ENCODE results near the gene PTPN1. TPM values are rescaled to one million over a fixed set of nuclear protein-coding genes. Genes with fewer than 3 reads are reported as not detected.

PTPN1 gene
- total RNA-seq, 2 experiments from 2014 or later, result 17.1 to 25.1 TPM

GRCh38 chr20:50585678-50586077 is 75.5 kb downstream of the PTPN1 start:
- no TSS peak for BruUV-seq (replicated peaks)
- ChIA-PET CTCF (ENCODE audit: unreplicated experiment) (no interaction called here), POLR2A (interaction anchor here (1.0 kb wide), 1 partner anchor 117 kb away, joined by 8 read pairs; no protein-coding TSS in a partner anchor)
- H3K9me2 ChIP-seq (ENCODE audit: insufficient read depth, low read length), result no peaks in the 10 kb centered on the region
- H3K4me2 ChIP-seq (ENCODE audit: low read length), result no peak overlapping the region
- no peak overlapping the region for H3K27ac ChIP-seq (ENCODE audit: low read depth, low read length, poor library complexity, severe bottlenecking)
- H3K4me1 ChIP-seq (ENCODE audit: insufficient read depth, low read length, poor library complexity, severe bottlenecking), result peaks cover 23% of the 10 kb centered on the region
- no peak for TF ChIP-seq EZH2phosphoT487 (IDR thresholded peaks at IDR 0.05; ENCODE audit: borderline replicate concordance, low read depth, low read length)
- TF ChIP-seq CTCF (conservative IDR thresholded peaks at IDR 0.05; ENCODE audit: low read length), result no peak
- intact Hi-C loops (cut with micrococcal nuclease; ENCODE audit: unreplicated experiment), result no loop called here
- no peaks in the 10 kb centered on the region for H4K20me1 ChIP-seq (ENCODE audit: insufficient read depth, low read length)
- no peaks in the 10 kb centered on the region for H3K9me3 ChIP-seq (ENCODE audit: low read length)
- no peak for DNase-seq (ENCODE audit: low spot score)
- no peak overlapping the region for H3K4me3 ChIP-seq (ENCODE audit: low read depth, low read length, poor library complexity, severe bottlenecking)
- no peak overlapping the region for H2AFZ ChIP-seq (ENCODE audit: low read length)
- peaks cover 24% of the 10 kb centered on the region; the same call in 1 of the 2 replicates for H3K36me3 ChIP-seq (ENCODE audit: insufficient read depth, low read length)
- no peaks in the 10 kb centered on the region for H3K79me2 ChIP-seq (ENCODE audit: insufficient read depth, low read depth, low read length)

GRCh38 chr20:50586531-50587232 is 76.5 kb downstream of the PTPN1 start:
- Histone ChIP-seq H3K9me3 (ENCODE audit: low read length) (no peaks in the 10 kb centered on the region), H4K20me1 (ENCODE audit: insufficient read depth, low read length) (no peaks in the 10 kb centered on the region), H3K9me2 (ENCODE audit: insufficient read depth, low read length) (no peaks in the 10 kb centered on the region), H3K4me1 (ENCODE audit: insufficient read depth, low read length, poor library complexity, severe bottlenecking) (peaks cover 19% of the 10 kb centered on the region), H2AFZ (ENCODE audit: low read length) (no peak overlapping the region), H3K79me2 (ENCODE audit: insufficient read depth, low read depth, low read length) (no peaks in the 10 kb centered on the region), H3K36me3 (ENCODE audit: insufficient read depth, low read length) (peaks cover 15% of the 10 kb centered on the region; the same call in 1 of the 2 replicates), H3K4me3 (ENCODE audit: low read depth, low read length, poor library complexity, severe bottlenecking) (no peak overlapping the region), H3K4me2 (ENCODE audit: low read length) (no peak overlapping the region), H3K27ac (ENCODE audit: low read depth, low read length, poor library complexity, severe bottlenecking) (no peak overlapping the region)
- no peak for DNase-seq (ENCODE audit: low spot score)
- POLR2A ChIA-PET, result interaction anchor here (0.5 to 1.0 kb wide), 3 partner anchors 37 to 118 kb away, joined by 3 to 8 read pairs (median 4); no protein-coding TSS in a partner anchor
- BruUV-seq (replicated peaks), result no TSS peak
- CTCF ChIA-PET (ENCODE audit: unreplicated experiment), result no interaction called here
- intact Hi-C loops (cut with micrococcal nuclease; ENCODE audit: unreplicated experiment), result no loop called here
- no peak for TF ChIP-seq CTCF (conservative IDR thresholded peaks at IDR 0.05; ENCODE audit: low read length)
- no peak for TF ChIP-seq EZH2phosphoT487 (IDR thresholded peaks at IDR 0.05; ENCODE audit: borderline replicate concordance, low read depth, low read length)

GRCh38 chr20:50587291-50587961 is 77.2 kb downstream of the PTPN1 start:
- ChIA-PET POLR2A (interaction anchor here (0.6 kb wide), 1 partner anchor 36 kb away, joined by 4 read pairs; no protein-coding TSS in a partner anchor), CTCF (ENCODE audit: unreplicated experiment) (no interaction called here)
- Histone ChIP-seq H3K27ac (ENCODE audit: low read depth, low read length, poor library complexity, severe bottlenecking) (no peak overlapping the region), H3K9me3 (ENCODE audit: low read length) (no peaks in the 10 kb centered on the region), H3K4me1 (ENCODE audit: insufficient read depth, low read length, poor library complexity, severe bottlenecking) (peaks cover 12% of the 10 kb centered on the region), H3K4me3 (ENCODE audit: low read depth, low read length, poor library complexity, severe bottlenecking) (no peak overlapping the region), H3K36me3 (ENCODE audit: insufficient read depth, low read length) (peaks cover 10% of the 10 kb centered on the region; the same call in 1 of the 2 replicates), H3K79me2 (ENCODE audit: insufficient read depth, low read depth, low read length) (no peaks in the 10 kb centered on the region), H3K9me2 (ENCODE audit: insufficient read depth, low read length) (no peaks in the 10 kb centered on the region), H4K20me1 (ENCODE audit: insufficient read depth, low read length) (no peaks in the 10 kb centered on the region), H2AFZ (ENCODE audit: low read length) (no peak overlapping the region), H3K4me2 (ENCODE audit: low read length) (no peak overlapping the region)
- TF ChIP-seq EZH2phosphoT487 (IDR thresholded peaks at IDR 0.05; ENCODE audit: borderline replicate concordance, low read depth, low read length), result no peak
- no peak for TF ChIP-seq CTCF (conservative IDR thresholded peaks at IDR 0.05; ENCODE audit: low read length)
- DNase-seq (ENCODE audit: low spot score), result no peak
- BruUV-seq (replicated peaks), result no TSS peak
- intact Hi-C loops (cut with micrococcal nuclease; ENCODE audit: unreplicated experiment), result no loop called here
